Activated T-cell treated with anti-CD3 and anti-CD28 coated beads for 24 hours (primary cell): ENCODE data around the gene SALL1.

Experiments
- DNase-seq: peaks from one replicate; pipeline ENCODE4 v3.0.0-alpha.2; 2020; ENCODE audit warnings: low read depth

SALL1 gene

DNA sequence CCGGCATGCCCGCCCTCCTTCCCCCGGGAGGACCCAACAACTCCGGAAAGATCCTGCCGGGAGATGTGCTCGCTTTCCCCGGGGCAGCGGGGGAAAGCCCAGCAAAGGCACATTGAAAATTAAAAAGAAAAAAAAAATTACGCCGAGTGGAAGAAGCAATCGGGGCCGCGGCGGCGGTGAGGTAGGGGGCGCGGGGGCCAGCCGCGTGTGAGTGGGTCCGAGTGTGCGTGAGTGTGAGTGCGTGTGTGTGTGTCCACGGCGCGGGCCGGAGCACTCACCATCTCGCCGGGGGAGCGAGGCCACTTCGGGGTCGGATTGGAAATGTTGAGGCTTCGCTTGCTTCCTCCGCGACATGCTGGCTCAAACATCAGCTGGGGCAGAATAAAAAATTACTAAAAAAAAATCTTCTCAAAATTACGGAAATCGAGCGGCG, at the start of gene SALL1:
SALL1 (minus strand) TSS at position 383 of the 433 bp plus-strand sequence; CDS start at position 354, 29 bp downstream.
- no peak for DNase-seq

DNA sequence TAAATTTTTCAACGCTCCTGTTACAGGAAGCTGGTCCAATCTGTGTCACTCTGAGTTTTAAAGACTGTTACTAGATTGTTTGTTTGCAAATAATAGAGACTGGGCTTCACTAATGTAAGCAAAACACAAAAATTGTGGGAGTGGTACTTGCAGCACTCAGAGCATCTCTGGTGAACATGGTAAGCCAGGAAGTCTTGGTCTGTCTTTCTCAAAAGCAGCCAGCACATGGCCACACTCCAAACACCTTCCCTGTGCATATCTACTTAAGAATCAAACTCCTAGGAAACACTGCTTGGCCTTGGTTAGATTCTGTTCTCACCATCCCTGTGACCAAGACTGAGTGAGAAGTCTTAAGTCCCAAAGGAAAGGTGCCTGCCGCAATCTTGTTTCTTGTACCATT, 49.7 kb upstream of the SALL1 start:
- no peak for DNase-seq

DNA sequence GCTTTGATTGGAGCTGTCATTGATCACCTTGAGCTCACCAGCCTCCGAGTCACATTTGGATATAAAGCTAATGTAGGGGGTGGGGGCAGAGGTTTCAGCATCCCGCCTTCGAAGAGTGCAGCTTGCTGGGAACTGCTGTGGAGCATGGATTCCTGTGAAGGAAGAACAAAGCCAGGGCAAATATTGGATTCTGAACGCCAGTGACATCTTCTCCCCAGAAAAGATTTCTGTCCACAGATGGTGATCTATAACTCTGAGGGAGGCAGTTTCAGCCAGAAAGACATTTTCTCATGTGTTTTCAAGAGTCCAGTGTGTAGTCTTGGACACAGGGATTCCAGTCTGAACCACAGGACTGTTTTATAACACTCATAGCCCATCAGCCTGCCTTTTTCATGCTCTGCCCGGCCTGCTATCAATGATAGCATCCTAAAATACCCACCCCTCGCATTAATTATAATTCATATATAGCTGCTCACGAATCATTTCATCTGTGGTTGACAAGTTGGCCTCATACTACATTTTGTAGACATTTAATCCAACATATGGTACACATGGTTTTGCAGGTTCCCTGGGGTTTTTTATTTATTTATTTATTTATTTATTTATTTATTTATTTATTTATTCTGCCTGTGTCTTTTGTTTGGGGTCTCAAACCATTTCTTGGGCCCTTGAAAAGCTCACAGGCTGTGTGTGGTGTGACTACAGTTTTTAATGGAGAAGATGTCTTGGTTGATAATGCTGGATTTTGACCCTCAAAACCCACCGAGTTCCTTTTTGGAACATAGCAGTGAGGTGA, 47.1 kb upstream of the SALL1 start:
- DNase-seq: no peak

DNA sequence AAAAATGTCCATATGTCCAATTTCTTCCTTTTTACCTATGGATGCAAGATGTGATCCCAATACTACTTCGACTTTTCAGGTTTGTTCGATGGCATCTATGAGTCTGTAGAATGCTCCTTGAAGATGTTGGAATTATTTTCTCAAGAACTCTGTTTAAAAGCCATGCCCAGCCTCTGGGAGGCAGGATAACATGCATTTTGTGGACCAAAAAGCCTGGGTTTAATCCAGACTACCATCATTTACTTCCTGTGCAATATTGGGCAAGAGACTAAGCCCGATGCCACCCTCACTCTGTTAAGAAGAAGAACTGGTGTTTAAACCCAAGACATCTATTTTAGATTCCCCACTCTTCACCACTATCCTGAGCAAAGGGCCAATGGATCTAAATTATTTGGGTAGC, 42.8 kb upstream of the SALL1 start:
- no peak for DNase-seq

DNA sequence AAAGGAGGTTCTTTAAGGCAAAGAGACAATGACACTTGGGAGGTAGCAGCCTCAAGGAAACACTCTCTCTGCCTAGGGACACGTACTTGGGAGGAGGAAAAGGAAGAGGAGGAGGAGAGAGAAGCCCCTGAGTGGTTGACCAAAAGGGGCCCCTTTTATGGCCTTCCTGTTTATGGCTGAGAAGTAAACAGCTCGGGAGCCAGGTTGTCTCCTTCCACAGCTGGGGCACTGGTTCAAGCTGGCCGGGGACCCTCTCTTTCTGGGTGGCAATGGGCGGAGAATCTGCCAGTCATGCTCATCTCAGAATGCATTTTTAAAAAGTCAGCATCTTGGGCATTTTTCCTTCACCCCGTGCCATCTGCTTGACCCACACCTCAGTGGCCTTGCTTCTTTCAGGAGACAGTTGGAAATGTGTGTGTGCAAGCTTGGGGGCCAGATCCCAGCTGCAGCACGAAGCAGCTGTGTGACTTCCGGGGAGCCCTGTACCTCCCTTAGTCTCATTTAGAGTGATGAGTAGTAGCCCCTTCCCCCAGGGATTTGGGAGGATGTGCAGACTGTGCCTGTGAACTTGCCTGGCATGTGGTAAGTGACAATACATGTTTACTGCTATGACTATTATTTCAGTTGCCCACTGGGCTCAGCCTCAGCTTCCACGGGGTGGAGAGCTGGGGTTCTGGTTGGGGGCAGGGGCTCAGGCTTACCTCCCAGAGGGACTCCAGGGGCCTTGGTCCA, 33.8 kb upstream of the SALL1 start:
- DNase-seq: no peak

DNA sequence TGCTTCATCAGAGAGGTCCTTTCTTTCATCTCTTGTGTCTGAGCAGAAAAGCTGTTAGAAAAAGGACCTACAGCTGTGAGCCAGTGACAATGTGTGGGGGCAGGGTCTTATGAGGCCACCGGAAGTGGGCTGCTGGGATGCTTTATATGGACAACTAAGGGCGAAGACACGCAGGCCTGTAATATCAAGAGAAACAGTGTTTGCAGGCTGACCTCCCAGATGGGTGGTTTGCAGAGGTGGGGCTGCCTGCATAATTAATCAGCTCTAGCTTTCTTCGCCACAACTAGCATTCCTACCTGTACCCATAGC, 30.4 kb upstream of the SALL1 start:
- DNase-seq: no peak

DNA sequence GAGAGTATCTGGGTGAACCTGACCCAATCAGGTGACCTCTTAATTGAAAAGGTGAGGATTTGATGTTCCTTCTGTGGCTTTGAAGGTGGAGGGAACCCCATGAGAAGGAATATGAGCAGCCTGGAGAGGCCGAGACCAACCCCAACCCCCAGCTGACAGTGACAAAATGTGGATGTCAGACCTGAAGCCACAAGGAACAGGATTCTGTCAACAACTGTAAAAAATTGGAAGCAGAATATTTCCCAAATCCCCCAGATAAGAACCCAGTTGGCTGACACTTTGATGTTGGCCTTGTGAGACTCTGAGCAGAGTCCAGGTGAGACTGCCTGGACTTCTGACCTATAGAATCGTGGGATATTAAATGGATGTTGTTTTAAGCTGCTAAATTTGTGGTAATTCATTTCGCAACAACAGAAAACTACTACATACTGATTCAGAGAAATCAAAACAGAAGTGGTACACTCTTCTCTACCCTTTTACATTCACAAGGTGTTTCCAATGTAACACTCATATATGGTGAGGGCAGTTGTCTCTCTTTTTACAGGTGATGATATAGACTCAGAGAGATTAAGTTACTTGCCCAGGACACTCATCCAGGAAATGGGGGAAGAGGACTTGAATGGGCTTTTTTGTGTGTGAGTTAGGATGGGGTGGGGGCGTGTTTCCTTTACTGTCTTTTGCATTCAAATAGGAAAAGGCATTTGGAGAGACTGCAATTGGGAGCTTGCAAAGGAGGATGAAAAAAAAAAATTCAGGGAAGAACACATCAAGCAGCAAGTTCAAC, 29.8 kb upstream of the SALL1 start:
- no peak for DNase-seq

DNA sequence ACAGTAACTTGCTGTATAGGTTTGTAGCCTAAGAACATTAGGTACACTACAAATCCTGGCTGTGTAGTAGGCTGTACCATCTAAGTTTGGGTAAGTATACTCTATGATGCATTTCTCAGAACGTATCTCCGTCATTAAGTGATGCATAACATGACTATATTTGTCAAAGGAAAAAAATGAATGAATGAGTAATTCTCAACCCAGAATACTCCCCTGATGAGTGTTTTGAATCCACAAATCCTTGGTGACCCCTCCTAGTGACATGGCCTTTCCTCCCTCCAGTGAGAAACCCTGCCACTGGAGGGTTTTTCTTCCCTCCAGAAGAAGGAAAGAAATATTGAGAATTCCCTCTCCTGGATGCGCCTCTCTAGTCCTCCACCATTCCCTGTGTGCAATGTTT, 24.0 kb upstream of the SALL1 start:
- DNase-seq: no peak

DNA sequence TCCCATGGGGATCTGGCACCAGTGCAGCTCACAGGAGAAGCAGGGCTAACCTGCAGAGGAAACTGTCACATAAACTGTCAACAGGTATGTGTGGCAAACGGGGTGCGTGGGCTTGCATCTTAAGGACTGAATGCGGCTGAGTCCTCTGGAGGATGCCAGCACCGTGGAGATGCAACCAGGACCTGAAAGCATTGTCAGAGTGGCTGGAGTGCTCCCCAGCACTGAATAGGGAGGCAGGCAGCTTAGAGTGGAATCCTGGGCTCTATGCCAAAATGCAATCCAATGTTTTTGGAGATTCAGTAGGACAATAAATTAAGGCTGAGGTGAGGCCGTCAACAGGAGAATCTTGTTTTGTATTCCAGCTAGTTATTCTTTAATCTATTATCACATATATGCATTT, 21.3 kb upstream of the SALL1 start:
- DNase-seq: no peak

DNA sequence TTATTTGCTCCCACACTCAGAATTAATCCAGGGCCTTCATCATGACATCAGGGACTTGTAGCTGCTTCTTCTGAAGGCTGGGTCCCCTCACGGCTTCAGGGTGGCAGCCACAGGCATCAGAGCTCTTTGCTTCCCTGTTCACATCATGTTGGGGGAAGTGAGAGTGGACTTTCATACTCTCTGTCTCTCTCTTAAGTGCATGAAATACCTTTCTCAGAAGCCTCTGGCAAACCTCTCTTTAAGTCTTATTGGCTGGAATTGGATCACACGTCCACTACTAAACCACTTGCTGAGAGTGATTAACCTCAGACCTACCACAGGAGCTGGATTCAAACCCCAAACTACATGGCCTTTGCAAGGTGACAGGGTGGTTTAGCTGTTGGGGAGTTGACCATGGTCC, 17.7 kb upstream of the SALL1 start:
- DNase-seq: no peak

DNA sequence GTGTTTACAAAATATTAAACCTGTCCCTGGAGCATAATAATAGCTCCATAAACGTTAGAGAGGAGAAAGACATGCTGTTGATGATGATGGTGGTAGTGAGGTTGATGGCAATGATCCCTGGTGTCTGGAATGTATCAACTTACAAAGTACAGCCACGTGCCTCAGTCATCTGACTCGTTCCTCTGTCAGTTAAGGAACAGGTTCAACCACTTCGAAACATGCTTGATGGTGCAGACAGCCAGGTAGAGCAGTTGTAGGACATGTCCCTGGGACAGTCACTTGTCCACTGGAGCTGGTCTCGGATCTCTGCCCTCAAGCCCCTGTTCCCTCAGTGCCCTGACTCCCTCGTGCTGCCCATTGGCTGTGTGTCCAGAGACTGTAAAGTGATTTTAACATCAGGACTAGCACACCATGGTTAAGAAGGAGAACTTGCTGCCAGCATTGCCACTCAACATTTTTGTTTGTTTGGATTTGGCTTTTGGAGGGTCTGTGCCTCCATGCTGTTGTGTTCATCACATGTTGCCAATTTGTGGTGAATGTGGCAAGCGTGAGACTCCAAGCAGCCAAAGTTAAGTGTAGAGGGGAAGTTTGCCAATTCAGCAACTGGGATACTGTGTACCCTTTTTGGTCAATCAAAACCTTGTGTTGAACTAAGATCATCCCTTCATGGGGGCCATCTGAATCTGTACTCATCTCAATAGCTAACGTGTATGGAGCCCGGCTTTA, 16.3 kb upstream of the SALL1 start:
- DNase-seq: no peak

DNA sequence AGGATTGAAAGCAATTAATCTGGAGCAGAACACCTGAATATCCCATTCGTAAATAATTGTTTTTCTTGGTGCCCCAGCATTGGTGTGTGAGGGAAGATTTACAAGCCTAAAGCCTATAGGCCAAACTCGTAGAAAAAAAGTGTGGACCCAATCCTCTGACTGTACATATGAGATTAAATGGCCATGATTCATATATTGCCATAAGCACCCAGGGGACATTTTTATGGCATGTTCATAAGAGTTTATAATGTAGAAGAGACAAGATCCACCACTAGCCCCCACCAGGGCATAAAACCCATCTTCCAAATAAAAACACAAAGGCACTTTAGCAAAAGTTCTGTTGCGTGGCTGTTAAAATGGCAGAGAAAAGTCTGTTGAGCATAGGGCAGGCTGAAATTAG, 15.5 kb upstream of the SALL1 start:
- no peak for DNase-seq

DNA sequence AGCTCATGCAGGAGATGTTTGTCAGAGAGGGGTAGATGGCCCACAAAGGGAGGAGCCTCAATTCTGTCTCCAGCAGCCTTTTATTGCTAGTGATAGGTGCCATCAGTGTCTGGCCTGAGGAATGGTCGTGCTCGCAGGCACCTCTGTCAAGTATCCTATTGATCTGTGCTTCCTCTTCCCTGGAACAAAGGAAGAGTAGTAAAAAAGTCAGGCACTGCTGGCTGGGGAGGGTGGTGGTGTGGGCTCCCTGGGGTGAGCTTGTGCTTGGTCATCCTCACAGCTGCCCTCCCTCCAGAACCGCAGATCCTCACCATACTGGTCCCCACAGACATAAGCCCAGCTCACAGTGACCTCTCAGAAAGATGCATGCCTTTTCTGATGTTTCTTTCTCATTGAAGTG, 15.0 kb upstream of the SALL1 start:
- no peak for DNase-seq

DNA sequence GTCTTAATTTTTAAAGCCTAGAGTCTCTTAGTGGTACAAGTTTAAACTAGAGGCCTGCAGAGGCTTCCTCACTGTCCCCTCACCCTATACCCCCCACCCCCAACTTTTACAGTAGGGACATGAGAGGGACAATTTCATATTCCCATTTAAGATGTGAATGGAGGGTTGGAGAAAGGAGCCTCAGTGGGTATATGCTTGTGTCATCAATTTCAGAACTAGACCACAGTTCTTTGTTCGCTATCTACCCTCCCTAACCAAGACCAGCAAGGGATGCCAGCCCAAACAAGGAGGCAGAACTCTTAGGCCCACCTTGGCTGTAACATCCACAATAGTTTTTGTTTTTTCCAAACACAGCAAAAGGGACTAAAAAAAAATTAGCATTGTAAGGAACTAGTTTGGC, 14.0 kb upstream of the SALL1 start:
- no peak for DNase-seq

DNA sequence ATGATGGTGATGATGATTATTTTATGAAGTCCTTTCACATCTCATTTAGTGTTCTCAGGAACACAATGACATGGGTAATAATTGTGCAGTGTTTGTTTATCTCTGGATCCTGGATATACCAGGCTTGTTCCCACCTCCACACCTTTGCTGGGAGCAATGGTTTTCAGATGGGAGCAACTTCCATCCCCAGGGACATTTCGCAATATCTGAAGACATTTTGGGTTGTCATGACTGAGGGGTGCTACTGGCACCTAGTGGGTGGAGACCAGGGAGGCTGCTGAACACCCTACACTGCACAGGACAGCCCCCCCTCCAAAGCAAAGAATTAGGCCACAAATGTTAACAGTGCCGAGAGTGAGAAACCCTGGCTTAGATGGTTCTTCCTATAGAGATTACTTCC, 13.5 kb upstream of the SALL1 start:
- DNase-seq: no peak

DNA sequence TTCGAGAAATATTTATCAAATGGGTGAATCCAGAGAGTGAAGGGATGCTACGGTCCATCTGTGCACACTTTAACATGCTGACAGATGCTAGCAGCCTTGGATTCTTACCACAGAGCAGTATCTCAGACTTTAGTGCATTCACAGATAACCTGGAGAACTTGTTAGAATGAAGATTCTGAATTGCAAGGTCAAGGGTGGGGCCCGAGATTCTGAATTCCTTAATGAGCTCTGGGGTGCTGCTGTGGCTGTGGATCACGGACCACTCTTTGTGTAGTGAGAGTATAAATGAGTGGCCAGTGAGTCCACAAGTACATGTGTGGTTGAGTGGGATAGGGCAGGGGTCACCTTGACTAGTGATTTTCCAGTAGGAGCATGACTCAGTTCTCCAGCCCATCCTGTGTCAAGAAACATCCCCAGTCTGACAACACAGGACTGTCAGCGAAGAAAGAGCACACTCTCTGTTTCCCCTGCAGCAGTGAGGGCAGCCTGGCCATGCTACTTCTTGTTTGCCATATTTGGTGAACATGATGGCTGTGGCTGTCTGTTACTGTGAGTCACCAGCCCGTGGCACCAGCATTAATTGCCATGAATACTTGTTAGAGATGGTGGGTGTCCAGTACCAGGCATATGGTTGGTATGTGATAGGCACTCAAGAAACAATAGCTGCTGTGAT, 13.0 kb upstream of the SALL1 start:
- no peak for DNase-seq

DNA sequence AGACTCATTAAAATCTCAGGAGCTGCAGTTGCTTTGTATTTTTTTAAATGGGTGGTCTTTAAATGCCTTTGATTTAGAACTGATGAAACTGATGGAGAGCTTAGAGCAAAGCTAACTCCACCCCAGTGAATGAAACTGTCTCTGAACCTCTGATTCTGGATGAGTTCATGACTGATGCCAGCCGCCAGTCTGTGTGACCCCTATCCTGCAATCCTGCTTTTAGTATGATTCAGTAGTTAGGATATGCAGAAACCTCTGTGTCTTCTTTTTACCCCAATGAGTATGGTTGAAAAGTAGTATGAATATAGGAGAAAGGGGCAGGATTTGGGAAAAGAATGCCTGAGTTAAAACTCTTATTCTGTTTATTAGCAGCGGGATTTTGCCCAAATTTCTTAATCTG, 12.3 kb upstream of the SALL1 start:
- no peak for DNase-seq

DNA sequence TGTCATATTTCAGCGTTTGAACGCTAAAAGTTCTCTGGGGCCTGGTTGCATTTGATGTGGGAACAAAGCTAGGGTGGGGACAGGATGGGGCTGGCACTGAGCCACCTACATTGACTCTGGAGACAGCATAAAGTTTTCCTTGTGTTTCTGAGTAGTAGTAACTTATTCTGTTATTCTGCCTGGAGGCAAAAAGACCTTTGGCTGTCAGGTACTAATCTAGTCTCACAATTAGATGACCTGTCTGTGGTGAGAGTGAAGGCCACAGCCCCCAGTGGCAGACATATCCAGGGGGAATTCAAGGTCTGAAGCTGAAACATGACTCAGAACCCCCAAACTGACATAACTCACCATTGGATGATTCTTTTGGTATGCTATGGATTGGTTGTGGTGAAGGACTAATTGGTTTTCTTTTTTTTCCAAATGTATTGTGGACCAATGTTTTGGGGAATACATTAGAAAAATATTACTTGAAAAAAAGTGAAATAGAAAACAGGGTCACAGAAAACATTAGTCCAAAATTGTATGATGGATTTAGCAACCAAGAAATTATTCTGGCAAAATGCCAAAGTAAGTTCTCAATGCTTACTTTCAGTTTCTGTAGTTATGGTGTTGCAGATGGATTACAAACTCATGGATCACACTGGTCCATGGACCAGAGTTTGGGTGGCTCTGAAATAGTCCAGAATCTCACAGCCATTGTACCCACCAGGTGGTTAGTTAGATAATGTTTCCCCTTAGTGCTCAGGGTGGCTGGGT, 10.5 kb upstream of the SALL1 start:
- DNase-seq: no peak

DNA sequence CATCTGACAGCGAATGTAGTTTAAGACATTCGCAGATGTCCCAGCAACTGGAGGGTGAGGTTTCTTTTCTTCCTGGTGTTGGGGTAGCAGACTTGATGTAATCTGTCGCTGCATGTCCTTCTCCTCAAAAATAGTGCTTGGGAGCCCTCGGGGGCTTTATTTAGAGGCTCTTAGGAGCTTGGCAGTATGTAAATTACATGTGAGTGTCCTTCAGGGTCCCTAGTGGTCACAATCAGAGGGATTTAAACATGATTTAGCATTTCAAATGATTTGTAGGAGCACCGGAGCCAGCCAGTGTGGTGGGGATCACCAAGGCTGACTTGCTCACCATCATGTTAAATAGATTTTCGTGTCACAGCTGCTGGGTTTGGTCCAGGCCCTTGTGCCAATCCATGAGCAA, 8.8 kb upstream of the SALL1 start:
- no peak for DNase-seq

DNA sequence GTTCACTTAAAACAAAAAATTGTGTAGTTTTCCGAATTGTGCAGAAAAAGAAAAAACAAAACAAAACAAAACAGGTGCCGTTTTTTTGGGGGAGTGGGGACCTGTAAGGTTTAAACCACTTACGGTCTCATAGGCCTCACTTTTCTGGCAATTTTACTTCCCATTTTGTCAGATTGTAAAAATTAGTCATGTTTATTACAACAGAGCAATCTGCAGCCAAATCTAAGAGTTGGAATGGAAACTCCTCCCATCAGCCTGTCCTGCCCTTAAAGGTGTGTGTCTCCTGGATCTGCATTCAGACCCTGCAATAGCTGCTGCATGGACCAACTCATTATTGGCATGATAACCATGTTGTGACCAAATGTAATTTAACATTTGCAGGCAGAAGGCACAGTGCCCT, 8.2 kb upstream of the SALL1 start:
- no peak for DNase-seq

DNA sequence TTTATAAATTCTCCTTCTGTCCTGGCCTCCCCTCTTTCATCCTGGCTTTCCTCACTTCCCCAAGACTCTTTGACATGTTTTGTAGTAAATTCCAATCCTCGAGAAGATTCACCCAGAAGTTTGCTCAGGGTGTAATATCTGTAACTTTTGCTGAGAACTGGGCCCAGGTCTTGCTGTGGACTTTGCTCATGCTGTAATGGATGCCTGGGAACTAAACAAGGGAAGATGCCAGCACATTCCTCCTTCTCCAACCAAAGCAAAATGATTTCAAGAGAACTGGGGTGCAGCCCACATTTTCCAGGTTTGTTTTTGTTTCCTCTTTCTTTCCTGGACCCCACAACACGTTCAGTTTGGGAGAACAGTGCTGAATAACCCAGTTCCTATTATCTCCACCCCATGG, 6.6 kb upstream of the SALL1 start:
- no peak for DNase-seq
